DMS 273 (cell line): ENCODE data around the gene ADNP2.

ENCODE experiments used
- DNase-seq: peaks from one replicate; lab custom pipeline; 2025; ENCODE audit not compliant: unreplicated experiment; lab: John Stamatoyannopoulos, UW

The ADNP2 gene

DNA sequence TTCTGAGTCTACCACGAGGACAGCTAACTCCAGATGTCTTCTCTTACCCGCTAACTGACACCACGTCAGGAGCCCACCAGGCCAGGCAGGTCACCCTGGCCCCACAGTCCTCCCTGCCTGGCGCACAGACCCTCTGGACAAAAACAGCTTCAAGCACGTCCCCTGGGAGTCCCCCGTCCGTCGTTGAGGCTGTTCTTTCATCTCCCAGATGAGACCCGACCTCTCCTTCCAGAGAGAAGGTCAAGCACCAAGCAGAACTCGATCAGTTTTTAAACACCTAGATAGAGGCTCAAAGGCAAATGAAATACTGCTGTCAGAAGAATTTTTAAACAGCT, 80.4 kb downstream of the ADNP2 start:
- DNase-seq: no peak
